Glutamatergic neuron (in vitro differentiated cells): ENCODE measurements around the gene TRAPPC6A. TPM values are rescaled to one million over a fixed set of nuclear protein-coding genes. Genes with fewer than 3 reads are reported as not detected.

ENCODE experiments used
- DNase-seq: peaks from one replicate; pipeline ENCODE4 v3.0.0; 2022
- H3K27ac Mint-ChIP-seq: one replicate; pipeline ENCODE4 v1.8.0; 2020; ENCODE audit warnings: mild to moderate bottlenecking, mixed read lengths, inconsistent platforms; ENCODE audit not compliant: unreplicated experiment
- H3K27me3 Mint-ChIP-seq: one replicate; pipeline ENCODE4 v1.8.0; 2020; ENCODE audit warnings: mild to moderate bottlenecking, moderate library complexity, mixed read lengths, inconsistent platforms; ENCODE audit not compliant: unreplicated experiment
- H3K36me3 Mint-ChIP-seq: one replicate; pipeline ENCODE4 v1.8.0; 2020; ENCODE audit warnings: mild to moderate bottlenecking, mixed read lengths, inconsistent platforms; ENCODE audit not compliant: unreplicated experiment
- H3K4me1 Mint-ChIP-seq: one replicate; pipeline ENCODE4 v1.8.0; 2020; ENCODE audit warnings: mild to moderate bottlenecking, low read depth, mixed read lengths, inconsistent platforms; ENCODE audit not compliant: unreplicated experiment
- H3K4me3 Mint-ChIP-seq: one replicate; pipeline ENCODE4 v1.8.0; 2020; ENCODE audit warnings: mild to moderate bottlenecking, mixed read lengths, inconsistent platforms; ENCODE audit not compliant: unreplicated experiment
- H3K9me3 Mint-ChIP-seq: one replicate; pipeline ENCODE4 v1.8.0; 2020; ENCODE audit warnings: mild to moderate bottlenecking, moderate library complexity, mixed read lengths, inconsistent platforms; ENCODE audit not compliant: unreplicated experiment
- CTCF ChIP-seq: fragments of 200-600 bp; sonication (generic); IDR thresholded peaks from one replicate; pipeline ENCODE4 v1.5.0; 2021; ENCODE audit not compliant: partially characterized antibody, unreplicated experiment
- total RNA-seq: library from RNA; stranded (reverse); fragmentation: NEBNext Ultra II Directional; extraction: Animal tissue kit (Norgen Biotek cat#: 25700); gene quantifications from one replicate; pipeline ENCODE4 v1.2.1, GENCODE V29; 2021; ENCODE audit not compliant: unreplicated experiment

The TRAPPC6A gene
- total RNA-seq, 1 donor from 2014 or later: 31.6 TPM

- H3K4me1 Mint-ChIP-seq: peaks cover 8% of the 10 kb centered on the region
- H3K27me3 Mint-ChIP-seq: peaks cover 15% of the 10 kb centered on the region
- no peak for DNase-seq
- H3K36me3 Mint-ChIP-seq: no peaks in the 10 kb centered on the region
- H3K9me3 Mint-ChIP-seq: peaks cover 15% of the 10 kb centered on the region
- peak overlapping the region; percentile 17 for H3K27ac Mint-ChIP-seq
- TF ChIP-seq CTCF: no peak
- H3K4me3 Mint-ChIP-seq: peak overlapping the region; percentile 79
These were observed 23.8 kb downstream of the TRAPPC6A start for GRCh38 chr19:45154064-45154827.

- peak overlapping the region; percentile 17 for H3K27ac Mint-ChIP-seq
- no peaks in the 10 kb centered on the region for H3K36me3 Mint-ChIP-seq
- H3K27me3 Mint-ChIP-seq: peaks cover 15% of the 10 kb centered on the region
- peak overlapping the region; percentile 79 for H3K4me3 Mint-ChIP-seq
- TF ChIP-seq CTCF: no peak
- DNase-seq: peak; percentile 87
- peaks cover 18% of the 10 kb centered on the region for H3K9me3 Mint-ChIP-seq
- H3K4me1 Mint-ChIP-seq: peaks cover 8% of the 10 kb centered on the region
These were observed 24.5 kb downstream of the TRAPPC6A start for GRCh38 chr19:45153339-45154063.

- H3K4me3 Mint-ChIP-seq: peak overlapping the region; percentile 38
- H3K4me1 Mint-ChIP-seq: peaks cover 8% of the 10 kb centered on the region
- no peak overlapping the region for H3K27ac Mint-ChIP-seq
- no peaks in the 10 kb centered on the region for H3K36me3 Mint-ChIP-seq
- H3K9me3 Mint-ChIP-seq: peaks cover 18% of the 10 kb centered on the region
- TF ChIP-seq CTCF: no peak
- peak; percentile 69 for DNase-seq
- H3K27me3 Mint-ChIP-seq: peaks cover 15% of the 10 kb centered on the region
These were observed 25.3 kb downstream of the TRAPPC6A start for GRCh38 chr19:45152504-45153338.

GRCh38 chr19:45151821-45152503 lies 26.1 kb downstream of the TRAPPC6A start:
- H3K36me3 Mint-ChIP-seq: no peaks in the 10 kb centered on the region
- peaks cover 19% of the 10 kb centered on the region for H3K9me3 Mint-ChIP-seq
- H3K27me3 Mint-ChIP-seq: peaks cover 13% of the 10 kb centered on the region
- TF ChIP-seq CTCF: no peak
- H3K4me3 Mint-ChIP-seq: no peak overlapping the region
- no peak for DNase-seq
- no peak overlapping the region for H3K27ac Mint-ChIP-seq
- peaks cover 8% of the 10 kb centered on the region for H3K4me1 Mint-ChIP-seq
